ENCODE data around the gene MOK. TPM values are rescaled to one million over a fixed set of nuclear protein-coding genes. Genes with fewer than 3 reads are reported as not detected.

MOK gene
- total RNA-seq, 4 donors from 2014 or later, result 38.6 to 57.7 (median 45.2) TPM

DNA sequence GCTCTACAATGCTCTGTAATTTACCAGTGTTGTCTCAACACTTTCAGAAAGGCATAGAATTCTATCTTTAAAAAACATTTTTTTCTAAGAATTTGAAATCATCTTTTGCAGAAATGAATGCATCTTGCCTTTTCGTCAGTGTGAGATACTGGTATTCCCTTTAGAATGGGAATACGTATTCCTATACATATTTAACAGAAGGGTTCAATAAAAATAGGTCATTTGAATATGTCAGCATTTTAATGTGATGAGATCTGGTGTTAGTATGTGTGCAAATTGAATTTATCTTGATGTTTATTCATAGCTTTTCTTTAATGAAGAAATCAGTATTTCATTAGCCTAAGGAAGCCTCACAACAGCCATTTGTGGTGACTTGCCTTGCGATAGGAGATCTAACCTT lies 121.1 kb downstream of the MOK start:
- DNase-seq, result no peak
- peaks cover 53 to 55% of the 10 kb centered on the region in 2 donors for H3K4me1 ChIP-seq
- H3K4me3 ChIP-seq (replicated peaks in 1 of 3), result no peak overlapping the region
- H3K27me3 ChIP-seq, result no peaks in the 10 kb centered on the region
- intact Hi-C loops (cut with DNase I), result no loop called here
- WGBS, 2 donors, result 97 to 98% methylated on average over 3 of the region's 3 CpGs
- no peaks in the 10 kb centered on the region for H3K36me3 ChIP-seq
- H3K9me3 ChIP-seq, result no peaks in the 10 kb centered on the region
- no peak for TF ChIP-seq POLR2A (IDR thresholded peaks at IDR 0.05)
- TF ChIP-seq, protein P1, sequence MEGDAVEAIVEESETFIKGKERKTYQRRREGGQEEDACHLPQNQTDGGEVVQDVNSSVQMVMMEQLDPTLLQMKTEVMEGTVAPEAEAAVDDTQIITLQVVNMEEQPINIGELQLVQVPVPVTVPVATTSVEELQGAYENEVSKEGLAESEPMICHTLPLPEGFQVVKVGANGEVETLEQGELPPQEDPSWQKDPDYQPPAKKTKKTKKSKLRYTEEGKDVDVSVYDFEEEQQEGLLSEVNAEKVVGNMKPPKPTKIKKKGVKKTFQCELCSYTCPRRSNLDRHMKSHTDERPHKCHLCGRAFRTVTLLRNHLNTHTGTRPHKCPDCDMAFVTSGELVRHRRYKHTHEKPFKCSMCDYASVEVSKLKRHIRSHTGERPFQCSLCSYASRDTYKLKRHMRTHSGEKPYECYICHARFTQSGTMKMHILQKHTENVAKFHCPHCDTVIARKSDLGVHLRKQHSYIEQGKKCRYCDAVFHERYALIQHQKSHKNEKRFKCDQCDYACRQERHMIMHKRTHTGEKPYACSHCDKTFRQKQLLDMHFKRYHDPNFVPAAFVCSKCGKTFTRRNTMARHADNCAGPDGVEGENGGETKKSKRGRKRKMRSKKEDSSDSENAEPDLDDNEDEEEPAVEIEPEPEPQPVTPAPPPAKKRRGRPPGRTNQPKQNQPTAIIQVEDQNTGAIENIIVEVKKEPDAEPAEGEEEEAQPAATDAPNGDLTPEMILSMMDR (IDR thresholded peaks at IDR 0.05), result no peak
- no peak overlapping the region for H3K27ac ChIP-seq

DNA sequence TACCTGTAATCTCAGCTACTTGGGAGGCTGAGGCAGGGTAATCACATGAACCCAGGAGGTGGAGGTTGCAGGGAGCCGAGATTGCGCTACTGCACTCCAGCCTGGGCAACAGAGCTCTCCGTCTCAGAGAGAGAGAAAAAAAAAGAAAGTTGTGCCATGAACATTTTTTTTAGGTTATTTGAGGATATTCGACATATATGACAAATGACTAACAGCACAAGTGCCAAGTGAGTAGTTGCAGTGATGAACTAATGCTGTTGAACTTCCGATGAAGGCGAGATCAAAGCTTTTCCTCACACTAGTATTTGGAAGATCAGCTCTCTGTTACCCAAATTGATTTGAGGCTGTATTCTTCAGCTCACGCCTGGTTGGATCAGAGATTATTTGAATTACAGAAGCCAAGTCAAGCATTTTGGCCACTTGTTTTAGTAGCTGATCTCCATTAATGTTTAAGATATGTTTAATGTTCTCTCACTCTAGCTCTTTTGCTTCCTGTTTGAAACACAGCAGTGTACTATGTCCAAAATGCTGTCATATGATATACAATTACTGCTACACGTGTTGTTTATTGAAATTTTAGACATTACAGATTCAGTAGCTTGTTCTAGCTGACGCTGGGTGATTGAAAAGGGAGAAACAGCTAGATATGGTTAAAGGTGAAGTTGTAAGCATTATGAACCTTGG lies 121.9 kb downstream of the MOK start:
- DNase-seq, result no peak
- Histone ChIP-seq H3K27me3 (no peaks in the 10 kb centered on the region), H3K36me3 (no peaks in the 10 kb centered on the region), H3K4me1 (peaks cover 49 to 50% of the 10 kb centered on the region in 2 donors), H3K9me3 (no peaks in the 10 kb centered on the region), H3K4me3 (replicated peaks in 1 of 3) (no peak overlapping the region), H3K27ac (no peak overlapping the region)
- no peak for TF ChIP-seq POLR2A (IDR thresholded peaks at IDR 0.05)
- TF ChIP-seq, protein P1 (IDR thresholded peaks at IDR 0.05), result no peak
- intact Hi-C loops (cut with DNase I), result no loop called here
- WGBS, 2 donors, result 82 to 88% methylated on average over 9 of the region's 9 CpGs

DNA sequence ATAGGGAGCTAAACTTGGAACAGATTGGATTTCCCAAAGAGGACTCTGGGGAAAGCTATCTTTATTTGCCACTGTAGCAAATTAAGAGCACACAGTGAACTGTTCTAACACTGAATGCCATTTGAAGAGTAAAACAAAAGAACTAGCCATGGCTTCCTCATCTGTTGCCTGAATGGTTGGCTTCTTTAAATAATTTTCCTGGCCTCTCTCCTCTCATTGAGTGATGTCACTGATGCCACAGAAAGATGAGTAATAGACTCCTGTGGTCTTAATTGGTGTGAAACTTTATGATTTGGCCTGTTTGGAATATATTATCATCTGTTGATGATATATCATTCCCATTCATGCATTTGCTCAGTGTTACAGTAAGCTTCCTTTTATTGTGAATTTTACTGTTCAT lies 122.8 kb downstream of the MOK start:
- TF ChIP-seq, protein P1 (IDR thresholded peaks at IDR 0.05), result no peak
- no peak for TF ChIP-seq POLR2A (IDR thresholded peaks at IDR 0.05)
- peaks cover 49 to 52% of the 10 kb centered on the region in 2 donors for H3K4me1 ChIP-seq

DNA sequence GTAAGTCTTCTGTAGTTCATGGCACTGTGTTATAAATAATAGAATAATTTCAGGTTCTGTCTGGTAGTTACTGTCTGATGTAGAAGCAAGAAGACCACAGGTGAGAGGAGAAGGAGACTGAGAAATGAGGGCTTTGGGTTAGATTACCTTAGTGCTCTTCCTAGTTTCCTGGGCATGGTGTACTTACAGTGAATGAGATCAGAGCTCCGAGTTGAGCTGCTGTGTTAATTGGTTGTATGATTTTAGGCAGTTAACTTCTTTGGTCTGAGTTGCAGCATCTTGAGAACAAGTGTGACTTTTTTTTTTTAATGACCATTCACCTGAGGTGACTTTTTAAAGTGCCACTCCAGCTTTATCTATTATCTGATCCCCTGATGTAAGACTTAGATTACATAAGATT lies 123.8 kb downstream of the MOK start:
- WGBS, 2 donors, result 46 to 50% methylated on average over 1 of the region's 1 CpG
- no peaks in the 10 kb centered on the region for H3K9me3 ChIP-seq
- H3K36me3 ChIP-seq, result no peaks in the 10 kb centered on the region
- H3K27ac ChIP-seq, result no peak overlapping the region
- H3K4me1 ChIP-seq, result peaks cover 47% of the 10 kb centered on the region in 2 donors
- intact Hi-C loops (cut with DNase I), result no loop called here
- H3K4me3 ChIP-seq (replicated peaks in 1 of 3), result no peak overlapping the region
- no peaks in the 10 kb centered on the region for H3K27me3 ChIP-seq
- no peak for DNase-seq
- no peak for TF ChIP-seq POLR2A (IDR thresholded peaks at IDR 0.05)
- TF ChIP-seq, protein P1 (IDR thresholded peaks at IDR 0.05), result no peak

More for the DNA sequence above, 122.8 kb downstream of the MOK start:
- Histone ChIP-seq H3K9me3 (no peaks in the 10 kb centered on the region), H3K27me3 (no peaks in the 10 kb centered on the region), H3K4me3 (replicated peaks in 1 of 3) (no peak overlapping the region), H3K36me3 (no peaks in the 10 kb centered on the region), H3K27ac (no peak overlapping the region)
- DNase-seq, result no peak
- intact Hi-C loops (cut with DNase I), result no loop called here

DNA sequence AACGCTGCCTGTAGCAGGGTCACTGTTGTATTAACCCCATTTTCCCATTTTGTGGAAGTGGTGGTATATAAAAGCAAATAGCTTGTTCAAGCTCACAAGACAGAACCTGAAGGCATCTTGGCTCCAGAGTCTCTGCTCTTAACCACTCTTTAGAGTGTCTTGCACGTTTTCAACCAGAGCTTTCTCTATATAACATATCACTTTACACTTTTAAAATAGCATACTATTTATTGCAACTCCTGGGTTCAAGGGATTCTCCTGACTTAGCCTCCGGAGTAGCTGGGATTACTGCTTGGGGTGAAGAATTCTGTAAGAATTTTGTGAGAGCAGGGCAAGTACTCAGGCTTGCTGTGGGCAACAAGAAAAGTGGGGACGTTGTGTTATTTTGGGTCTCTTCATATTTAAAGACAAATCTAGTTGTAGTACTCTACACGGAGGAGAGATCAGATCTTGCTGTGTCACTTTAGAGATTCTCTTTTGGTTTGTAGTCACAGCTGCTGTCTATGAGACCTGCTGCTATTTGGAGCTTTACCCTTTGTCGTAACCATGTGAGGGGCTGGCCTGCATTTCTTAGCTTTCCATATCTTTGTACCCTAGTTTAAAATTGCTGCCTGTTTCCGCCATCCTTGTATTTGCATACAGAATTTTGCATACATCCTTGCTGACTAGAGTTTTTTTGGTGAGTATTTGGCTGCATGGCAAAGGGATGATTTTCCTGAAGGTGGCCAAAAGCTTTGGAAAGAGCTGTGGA lies 124.5 kb downstream of the MOK start:
- no peaks in the 10 kb centered on the region for H3K9me3 ChIP-seq
- TF ChIP-seq, protein P1 (IDR thresholded peaks at IDR 0.05), result no peak
- TF ChIP-seq POLR2A (IDR thresholded peaks at IDR 0.05), result no peak
- H3K4me3 ChIP-seq (replicated peaks in 1 of 3), result no peak overlapping the region
- intact Hi-C loops (cut with DNase I), result no loop called here
- H3K4me1 ChIP-seq, result peaks cover 42 to 45% of the 10 kb centered on the region in 2 donors
- WGBS, 2 donors, result 80 to 86% methylated on average over 7 of the region's 7 CpGs
- no peaks in the 10 kb centered on the region for H3K36me3 ChIP-seq
- DNase-seq, result no peak
- H3K27me3 ChIP-seq, result no peaks in the 10 kb centered on the region
- no peak overlapping the region for H3K27ac ChIP-seq
